HepG2 (cell line): Measurements from ENCODE around the gene B3GNT5. TPM values are rescaled to one million over a fixed set of nuclear protein-coding genes. Genes with fewer than 3 reads are reported as not detected.
A peak's percentile ranks its signal among the peaks of the same experiment; 100 is the strongest.

Experiments
- ATAC-seq: fragments of 200-7000 bp; cut with Tn5 transposase; 3 replicates; pipeline ENCODE4 v1.9.1; 2020; ENCODE audit warnings: mild to moderate bottlenecking, moderate library complexity
- BruUV-seq: library from RNA; stranded (reverse); fragments of 400-500 nt; replicated peaks from 2 replicates; lab custom pipeline; 2021; lab: Mats Ljungman, UMichigan
- CTCF ChIA-PET: fragments of 300-600 bp; formaldehyde crosslinking; extraction: SDS; loops from one replicate; lab custom pipeline; 2021; ENCODE audit warnings: low total read pairs, inconsistent platforms, low intra/inter-chr PET ratio; lab: Yijun Ruan, JAX
- POLR2A ChIA-PET: fragments of 350-600 bp; sonication (Branson Sonifier 250); formaldehyde crosslinking; loops from one replicate; lab custom pipeline; 2020; ENCODE audit warnings: antibody characterized with exemption, inconsistent platforms; lab: Yijun Ruan, JAX
- DNase-seq: peaks from one replicate; pipeline ENCODE4 v3.0.0-alpha.2; 2015; ENCODE audit warnings: low spot score
- FAIRE-seq: peaks from 3 replicates; lab custom pipeline; 2011; peaks lifted over from hg19 to GRCh38; lab: Jason Lieb, UNC
- H2AFZ ChIP-seq: one replicate; pipeline ENCODE4 v1.6.1; 2011; ENCODE audit warnings: low read length, inconsistent platforms
- H3K27ac ChIP-seq: fragments of 300-600 bp; 3 replicates; pipeline ENCODE4 v1.8.0; 2011; ENCODE audit warnings: mixed run types, mild to moderate bottlenecking, mixed read lengths, low read length, inconsistent platforms; ENCODE audit not compliant: insufficient read depth; ENCODE audit errors: extremely low read length
- H3K27me3 ChIP-seq, 2 experiments: fragments of 200-600 bp in 1 of 2; 2 replicates in 1 of 2; 3 replicates in 1 of 2; pipeline versions ENCODE4 v1.6.0 to v1.8.0; 2011; ENCODE audit warnings: low read length in 2 of 2, mild to moderate bottlenecking in 2 of 2, moderate library complexity in 2 of 2, inconsistent platforms in 1 of 2; ENCODE audit not compliant: insufficient read depth in 2 of 2, control insufficient read depth in 1 of 2
- H3K36me3 ChIP-seq, 2 experiments: fragments of 200-600 bp in 1 of 2; replicated peaks in 1 of 2; 2 replicates in 1 of 2; 3 replicates in 1 of 2; pipeline versions ENCODE4 v1.5.1 to v1.8.0; 2011; ENCODE audit warnings: low read length in 2 of 2, inconsistent platforms in 1 of 2; ENCODE audit not compliant: insufficient read depth in 2 of 2, control insufficient read depth in 1 of 2
- H3K4me1 ChIP-seq: 2 replicates; pipeline ENCODE4 v1.5.1; 2012; ENCODE audit warnings: low read length, inconsistent platforms; ENCODE audit not compliant: insufficient read depth
- H3K4me2 ChIP-seq: 2 replicates; pipeline ENCODE4 v1.6.0; 2011; ENCODE audit warnings: low read depth, low read length, inconsistent platforms
- H3K4me3 ChIP-seq, 3 experiments: fragments of 200-600 bp in 1 of 3; sonication (generic), shearing (Covaris generic) in 1 of 3; replicated peaks in 1 of 3; 2 replicates each; pipeline ENCODE4 v1.5.1; 2011 to 2016; ENCODE audit warnings: low read length in 3 of 3, inconsistent platforms in 2 of 3, low read depth in 2 of 3, mild to moderate bottlenecking in 2 of 3, control low read depth in 1 of 3, mixed read lengths in 1 of 3; ENCODE audit not compliant: insufficient read depth in 1 of 3
- H3K79me2 ChIP-seq: one replicate; pipeline ENCODE4 v1.6.1; 2011; ENCODE audit warnings: low read length, inconsistent platforms; ENCODE audit not compliant: insufficient read depth
- H3K9ac ChIP-seq: 2 replicates; pipeline ENCODE4 v1.6.0; 2011; ENCODE audit warnings: mild to moderate bottlenecking, low read depth, low read length, inconsistent platforms; ENCODE audit not compliant: insufficient read depth
- H3K9me3 ChIP-seq: 2 replicates; pipeline ENCODE4 v1.5.1; 2012; ENCODE audit warnings: mild to moderate bottlenecking, low read length
- H4K20me1 ChIP-seq: 2 replicates; pipeline ENCODE4 v1.6.0; 2011; ENCODE audit warnings: inconsistent platforms, mild to moderate bottlenecking, low read length, moderate library complexity; ENCODE audit not compliant: insufficient read depth
- CTCF ChIP-seq: sonication (generic); formaldehyde crosslinking; IDR thresholded peaks from 2 replicates; pipeline ENCODE4 v1.5.0; 2020; ENCODE audit warnings: mild to moderate bottlenecking, missing genetic modification reagents, moderate library complexity
- FOXP1 ChIP-seq, 2 experiments: fragments of 450-650 bp in 1 of 2; IDR thresholded peaks; 2 replicates each; pipeline ENCODE4 v1.6.1; 2017 to 2018; ENCODE audit warnings: antibody characterized with exemption in 1 of 2
- GABPB1 ChIP-seq: IDR thresholded peaks from 2 replicates; pipeline ENCODE4 v1.6.1; 2016; ENCODE audit warnings: mild to moderate bottlenecking, missing genetic modification reagents, moderate library complexity, missing compliant biosample characterization
- IRF9 ChIP-seq: sonication (generic); formaldehyde crosslinking; IDR thresholded peaks from 2 replicates; pipeline ENCODE4 v1.8.0; 2022; ENCODE audit warnings: missing genetic modification reagents, mild to moderate bottlenecking, borderline replicate concordance
- MTF2 ChIP-seq: sonication (generic); formaldehyde crosslinking; IDR thresholded peaks from 2 replicates; pipeline ENCODE4 v1.5.0; 2020; ENCODE audit warnings: missing genetic modification reagents, borderline replicate concordance
- NONO ChIP-seq, 2 experiments: fragments of 450-650 bp in 1 of 2; sonication (generic) in 1 of 2; formaldehyde crosslinking in 1 of 2; IDR thresholded peaks in 1 of 2; conservative IDR thresholded peaks in 1 of 2; 2 replicates each; pipeline versions ENCODE4 v1.6.1 to v1.8.0; 2017 to 2022; ENCODE audit warnings: mild to moderate bottlenecking in 1 of 2, missing genetic modification reagents in 1 of 2, moderate library complexity in 1 of 2
- PHB2 ChIP-seq: fragments of 450-650 bp; IDR thresholded peaks from 2 replicates; pipeline ENCODE4 v1.6.1; 2018; ENCODE audit not compliant: partially characterized antibody
- RAD21 ChIP-seq: fragments of 450-650 bp; formaldehyde crosslinking; IDR thresholded peaks from 2 replicates; pipeline ENCODE4 v1.5.0; 2020; ENCODE audit warnings: mild to moderate bottlenecking
- TFDP1 ChIP-seq: IDR thresholded peaks from 2 replicates; pipeline ENCODE4 v1.6.1; 2016; ENCODE audit warnings: missing compliant biosample characterization, missing genetic modification reagents, borderline replicate concordance
- UBTF ChIP-seq: sonication (generic); formaldehyde crosslinking; IDR thresholded peaks from 2 replicates; pipeline ENCODE4 v1.4.0; 2020; ENCODE audit warnings: mild to moderate bottlenecking, missing genetic modification reagents
- ZMAT3 ChIP-seq: sonication (generic); formaldehyde crosslinking; conservative IDR thresholded peaks from 2 replicates; pipeline ENCODE4 v1.7.0; 2021; ENCODE audit warnings: missing genetic modification reagents
- ZNF605 ChIP-seq: sonication (generic); formaldehyde crosslinking; IDR thresholded peaks from 2 replicates; pipeline ENCODE4 v1.8.0; 2022; ENCODE audit warnings: mild to moderate bottlenecking, missing genetic modification reagents
- ZSCAN29 ChIP-seq: sonication (generic); formaldehyde crosslinking; conservative IDR thresholded peaks from 2 replicates; pipeline ENCODE4 v1.4.0; 2020; ENCODE audit warnings: mild to moderate bottlenecking, missing genetic modification reagents
- WGBS: methylation state at CpG from one replicate; pipeline ENCODE4 v1.1.6; 2017; ENCODE audit warnings: low lambda C conversion rate; 5-methylcytosine and 5-hydroxymethylcytosine counted together
- in situ Hi-C: cut with HindIII; loops from 2 replicates; pipeline ENCODE4 v1.10.0; 2017; ENCODE audit warnings: low pct_unique_long_range_greater_than_20kb; ENCODE audit not compliant: extremely low pct_ligation_motif_present
- intact Hi-C: fragments of 100-400 bp; cut with micrococcal nuclease; formaldehyde crosslinking; loops from one replicate; pipeline ENCODE4 v1.10.0; 2022; ENCODE audit not compliant: unreplicated experiment
- polyA plus RNA-seq, 8 experiments: library from polyadenylated mRNA; depleted of rRNA in 3 of 8; stranded (reverse) in 7 of 8; unstranded in 1 of 8; fragments of >200 nt; fragmentation: Illumina TruSeq in 4 of 8; extraction: Trizol in 4 of 8; gene quantifications; 2 replicates each; pipeline versions ENCODE4 v1.2.1 to v1.2.3, GENCODE V29; 2011 to 2016; ENCODE audit warnings: low read depth in 4 of 8, missing spikeins in 1 of 8, mixed read lengths in 1 of 8; ENCODE audit not compliant: insufficient read depth in 1 of 8
- total RNA-seq, 5 experiments: library from RNA; depleted of rRNA; stranded (reverse); fragments of >200 nt; fragmentation: Illumina TruSeq; extraction: Trizol; gene quantifications; 2 replicates each; pipeline ENCODE4 v1.2.3, GENCODE V29; 2016; ENCODE audit warnings: low read depth in 1 of 5
- TF ChIP-seq, protein P1 (sequence below): sonication (generic); formaldehyde crosslinking; IDR thresholded peaks from 2 replicates; pipeline ENCODE4 v1.4.0; 2020; ENCODE audit warnings: missing genetic modification reagents, borderline replicate concordance

B3GNT5 gene
- total and polyA plus RNA-seq, 2 of the 13 experiments (the other 11 are each of a cell fraction or from before 2014, with no cell fraction given): not detected

DNA sequence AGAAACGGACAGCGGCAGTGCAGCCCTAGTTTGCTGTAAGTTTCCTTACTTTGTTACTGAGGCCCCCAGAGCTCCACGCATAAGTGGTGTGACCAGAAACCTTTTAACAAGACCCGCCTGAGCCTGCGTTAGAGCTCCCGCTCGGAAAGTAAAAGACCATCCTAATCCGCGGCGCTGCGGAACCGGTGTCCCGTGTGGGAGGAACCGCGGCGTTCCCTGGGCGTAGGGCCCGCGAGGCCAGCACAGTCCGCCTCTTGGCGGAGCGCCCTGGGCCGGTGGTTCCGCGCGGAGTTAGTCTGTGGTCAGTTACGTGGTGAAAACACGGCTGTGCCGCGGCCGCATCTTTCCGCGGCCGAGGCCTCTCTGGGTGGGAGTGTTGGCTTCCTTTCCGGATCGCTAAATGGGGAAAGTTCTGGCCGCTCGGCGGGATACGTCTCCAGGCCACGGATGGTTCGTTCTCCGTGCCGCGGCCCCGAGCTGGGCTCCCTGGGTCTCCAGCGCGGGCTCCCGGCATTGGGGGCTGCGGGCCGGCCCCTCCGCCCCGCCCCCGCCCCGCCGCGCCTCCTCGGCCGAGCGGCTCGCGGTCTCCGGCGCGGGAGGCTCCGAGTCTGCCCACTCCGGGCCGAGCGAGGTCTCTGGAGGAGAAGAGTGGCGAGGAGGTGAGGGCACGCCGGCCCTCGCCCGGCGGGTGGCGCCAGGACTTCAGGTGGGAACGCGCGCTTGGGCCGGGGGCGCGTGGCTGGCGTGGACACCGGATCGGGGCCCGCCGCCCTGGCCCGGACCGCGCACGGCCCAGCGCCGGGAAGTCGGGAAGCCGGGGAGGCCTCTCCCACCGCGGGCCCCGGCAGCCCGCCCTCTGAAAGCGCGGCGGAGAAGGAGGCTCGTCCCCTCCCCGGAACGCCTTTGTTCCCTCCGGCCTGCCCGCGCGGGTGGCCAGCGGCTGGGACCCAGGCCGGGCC lies 754 bp downstream of the B3GNT5 start:
- H3K36me3 ChIP-seq: no peaks in the 10 kb centered on the region
- peak overlapping the region; percentile 80 for H3K4me2 ChIP-seq
- H4K20me1 ChIP-seq: no peaks in the 10 kb centered on the region
- ATAC-seq (peak; percentile 70), FAIRE-seq (no peak), DNase-seq (no peak)
- intact Hi-C loops: loop anchor here (5.0 kb wide), 1 partner anchor 128 kb away; no protein-coding TSS in a partner anchor
- peaks cover 12% of the 10 kb centered on the region for H3K4me1 ChIP-seq
- in situ Hi-C loops: no loop called here
- H3K9ac ChIP-seq: no peak overlapping the region
- H3K4me3 ChIP-seq: peak overlapping the region; percentile 23 to 65 (median 49)
- no peak overlapping the region for H3K27ac ChIP-seq
- ChIA-PET POLR2A (no interaction called here), CTCF (no interaction called here)
- no peak overlapping the region for H2AFZ ChIP-seq
- H3K9me3 ChIP-seq: no peaks in the 10 kb centered on the region
- no peaks in the 10 kb centered on the region for H3K79me2 ChIP-seq
- peaks cover 6 to 68% of the 10 kb centered on the region in 2 experiments; a peak in 3 of 5 replicates for H3K27me3 ChIP-seq
- 1% methylated on average over 15 of the region's 111 CpGs for WGBS
- BruUV-seq: no TSS peak
- TF ChIP-seq IRF9 (CRISPR knock-in tag) (no peak), PHB2 (no peak), ZNF605 (CRISPR knock-in tag) (no peak), ZSCAN29 (no peak), FOXP1 (IDR thresholded peaks at IDR 0.05) (no peak), FOXP1 (CRISPR knock-in tag; IDR thresholded peaks at IDR 0.05) (no peak), ZMAT3 (CRISPR knock-in tag) (no peak), MTF2 (CRISPR knock-in tag) (peak; percentile 95), CTCF (0 out of 2 replicates have a peak, but pooled peaks have one; percentile 12), NONO (IDR thresholded peaks at IDR 0.05) (no peak), NONO (CRISPR knock-in tag; conservative IDR thresholded peaks at IDR 0.05) (no peak), GABPB1 (CRISPR knock-in tag) (peak; percentile 27; the same call in 1 of the 2 replicates), RAD21 (CRISPR knock-in tag) (0 out of 2 replicates have a peak, but pooled peaks have one; percentile 15), UBTF (peak; percentile 18; the same call in 1 of the 2 replicates), TFDP1 (CRISPR knock-in tag) (no peak)
- TF ChIP-seq, protein P1, sequence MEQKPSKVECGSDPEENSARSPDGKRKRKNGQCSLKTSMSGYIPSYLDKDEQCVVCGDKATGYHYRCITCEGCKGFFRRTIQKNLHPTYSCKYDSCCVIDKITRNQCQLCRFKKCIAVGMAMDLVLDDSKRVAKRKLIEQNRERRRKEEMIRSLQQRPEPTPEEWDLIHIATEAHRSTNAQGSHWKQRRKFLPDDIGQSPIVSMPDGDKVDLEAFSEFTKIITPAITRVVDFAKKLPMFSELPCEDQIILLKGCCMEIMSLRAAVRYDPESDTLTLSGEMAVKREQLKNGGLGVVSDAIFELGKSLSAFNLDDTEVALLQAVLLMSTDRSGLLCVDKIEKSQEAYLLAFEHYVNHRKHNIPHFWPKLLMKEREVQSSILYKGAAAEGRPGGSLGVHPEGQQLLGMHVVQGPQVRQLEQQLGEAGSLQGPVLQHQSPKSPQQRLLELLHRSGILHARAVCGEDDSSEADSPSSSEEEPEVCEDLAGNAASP: no peak
